ENCODE data around the gene TCF23.

Gene TCF23

GRCh38 chr2:27138111-27138510, 10.7 kb upstream of the TCF23 start:
- no peaks in the 10 kb centered on the region for H3K27me3 ChIP-seq (ENCODE audit: control insufficient read depth, insufficient read depth, low read length)
- no peak overlapping the region for H3K9ac ChIP-seq (ENCODE audit: low read depth, low read length)
- no peaks in the 10 kb centered on the region for H3K9me3 ChIP-seq (ENCODE audit: control insufficient read depth, insufficient read depth, low read length)
- no peak overlapping the region for H3K4me3 ChIP-seq (ENCODE audit: low read depth, low read length)
- H3K4me1 ChIP-seq (ENCODE audit: control insufficient read depth, insufficient read depth, low read length), result peaks cover 5% of the 10 kb centered on the region; the same call in 1 of the 2 replicates
- H3K36me3 ChIP-seq (ENCODE audit: control insufficient read depth, insufficient read depth, low read length), result peaks cover under 1% of the 10 kb centered on the region; the same call in 1 of the 2 replicates
- no peak overlapping the region for H3K27ac ChIP-seq (ENCODE audit: low read depth, low read length)

DNA sequence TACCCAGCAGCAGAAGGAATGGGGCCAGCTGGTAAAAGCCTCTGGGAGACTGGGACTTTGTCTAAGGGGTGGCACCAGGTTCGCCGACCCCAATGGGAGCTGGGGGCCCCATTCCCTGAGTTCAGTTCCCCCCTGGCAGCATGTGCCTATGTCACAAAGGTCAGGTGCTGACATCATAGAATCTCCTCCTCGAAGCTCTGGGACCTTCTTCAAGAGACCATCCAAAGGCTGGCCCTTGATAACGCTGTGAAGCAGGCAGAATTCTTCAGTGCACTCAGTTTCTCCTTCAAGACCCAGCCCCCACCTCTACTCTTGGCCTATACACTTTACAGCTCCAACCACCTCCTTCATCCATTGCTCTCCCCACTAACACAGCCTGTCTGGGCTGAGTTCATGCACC, 9.5 kb upstream of the TCF23 start, which contains the start of gene PRR30:
Gene PRR30 (minus strand): TSS at position 101 of the 400 bp plus-strand sequence. CDS start 1,081 bp downstream, outside the sequence.
- no peaks in the 10 kb centered on the region for H3K27me3 ChIP-seq (ENCODE audit: control insufficient read depth, insufficient read depth, low read length)
- no peaks in the 10 kb centered on the region for H3K4me1 ChIP-seq (ENCODE audit: control insufficient read depth, insufficient read depth, low read length)
- no peak within 1 kb of the TSS for H3K4me3 ChIP-seq (ENCODE audit: low read depth, low read length)
- H3K36me3 ChIP-seq (ENCODE audit: control insufficient read depth, insufficient read depth, low read length), result no peaks in the 10 kb centered on the region
- no peak within 1 kb of the TSS for H3K27ac ChIP-seq (ENCODE audit: low read depth, low read length)
- no peaks in the 10 kb centered on the region for H3K9me3 ChIP-seq (ENCODE audit: control insufficient read depth, insufficient read depth, low read length)
- H3K9ac ChIP-seq (ENCODE audit: low read depth, low read length), result no peak within 1 kb of the TSS

DNA sequence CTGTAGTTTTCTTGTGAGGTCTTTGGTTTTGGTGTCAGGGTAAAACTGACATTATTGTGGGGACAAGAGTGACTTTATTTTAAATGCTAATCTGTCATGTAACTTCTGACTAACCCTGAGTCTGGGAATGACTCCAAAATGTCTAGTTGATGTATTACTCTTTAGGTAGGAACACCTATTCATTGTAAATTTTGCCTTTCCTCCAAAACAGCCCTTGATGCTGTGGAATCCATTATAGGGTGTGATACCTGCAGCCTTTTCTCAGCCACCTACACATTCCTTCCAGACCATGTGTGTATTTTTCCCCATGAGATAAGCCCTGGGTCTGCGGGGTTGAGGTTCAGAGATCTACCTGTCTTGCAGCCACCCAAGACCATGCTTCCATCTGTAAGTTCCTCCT, 5.5 kb upstream of the TCF23 start:
- no peaks in the 10 kb centered on the region for H3K36me3 ChIP-seq (ENCODE audit: control insufficient read depth, insufficient read depth, low read length)
- no peak overlapping the region for H3K4me3 ChIP-seq (ENCODE audit: low read depth, low read length)
- H3K9ac ChIP-seq (ENCODE audit: low read depth, low read length), result no peak overlapping the region
- no peaks in the 10 kb centered on the region for H3K27me3 ChIP-seq (ENCODE audit: control insufficient read depth, insufficient read depth, low read length)
- H3K9me3 ChIP-seq (ENCODE audit: control insufficient read depth, insufficient read depth, low read length), result no peaks in the 10 kb centered on the region
- no peaks in the 10 kb centered on the region for H3K4me1 ChIP-seq (ENCODE audit: control insufficient read depth, insufficient read depth, low read length)
- H3K27ac ChIP-seq (ENCODE audit: low read depth, low read length), result no peak overlapping the region

- no peaks in the 10 kb centered on the region for H3K36me3 ChIP-seq (ENCODE audit: control insufficient read depth, insufficient read depth, low read length)
- H3K4me1 ChIP-seq (ENCODE audit: control insufficient read depth, insufficient read depth, low read length), result no peaks in the 10 kb centered on the region
- H3K9me3 ChIP-seq (ENCODE audit: control insufficient read depth, insufficient read depth, low read length), result no peaks in the 10 kb centered on the region
- H3K9ac ChIP-seq (ENCODE audit: low read depth, low read length), result no peak overlapping the region
- no peaks in the 10 kb centered on the region for H3K27me3 ChIP-seq (ENCODE audit: control insufficient read depth, insufficient read depth, low read length)
- H3K27ac ChIP-seq (ENCODE audit: low read depth, low read length), result no peak overlapping the region
- H3K4me3 ChIP-seq (ENCODE audit: low read depth, low read length), result no peak overlapping the region
Measured at GRCh38 chr2:27145682-27146081, 3.1 kb upstream of the TCF23 start.

GRCh38 chr2:27147935-27148334, 869 bp upstream of the TCF23 start:
- Histone ChIP-seq H3K9ac (ENCODE audit: low read depth, low read length) (no peak overlapping the region), H3K27ac (ENCODE audit: low read depth, low read length) (no peak overlapping the region), H3K4me1 (ENCODE audit: control insufficient read depth, insufficient read depth, low read length) (no peaks in the 10 kb centered on the region), H3K9me3 (ENCODE audit: control insufficient read depth, insufficient read depth, low read length) (no peaks in the 10 kb centered on the region), H3K27me3 (ENCODE audit: control insufficient read depth, insufficient read depth, low read length) (no peaks in the 10 kb centered on the region), H3K36me3 (ENCODE audit: control insufficient read depth, insufficient read depth, low read length) (no peaks in the 10 kb centered on the region), H3K4me3 (ENCODE audit: low read depth, low read length) (no peak overlapping the region)

DNA sequence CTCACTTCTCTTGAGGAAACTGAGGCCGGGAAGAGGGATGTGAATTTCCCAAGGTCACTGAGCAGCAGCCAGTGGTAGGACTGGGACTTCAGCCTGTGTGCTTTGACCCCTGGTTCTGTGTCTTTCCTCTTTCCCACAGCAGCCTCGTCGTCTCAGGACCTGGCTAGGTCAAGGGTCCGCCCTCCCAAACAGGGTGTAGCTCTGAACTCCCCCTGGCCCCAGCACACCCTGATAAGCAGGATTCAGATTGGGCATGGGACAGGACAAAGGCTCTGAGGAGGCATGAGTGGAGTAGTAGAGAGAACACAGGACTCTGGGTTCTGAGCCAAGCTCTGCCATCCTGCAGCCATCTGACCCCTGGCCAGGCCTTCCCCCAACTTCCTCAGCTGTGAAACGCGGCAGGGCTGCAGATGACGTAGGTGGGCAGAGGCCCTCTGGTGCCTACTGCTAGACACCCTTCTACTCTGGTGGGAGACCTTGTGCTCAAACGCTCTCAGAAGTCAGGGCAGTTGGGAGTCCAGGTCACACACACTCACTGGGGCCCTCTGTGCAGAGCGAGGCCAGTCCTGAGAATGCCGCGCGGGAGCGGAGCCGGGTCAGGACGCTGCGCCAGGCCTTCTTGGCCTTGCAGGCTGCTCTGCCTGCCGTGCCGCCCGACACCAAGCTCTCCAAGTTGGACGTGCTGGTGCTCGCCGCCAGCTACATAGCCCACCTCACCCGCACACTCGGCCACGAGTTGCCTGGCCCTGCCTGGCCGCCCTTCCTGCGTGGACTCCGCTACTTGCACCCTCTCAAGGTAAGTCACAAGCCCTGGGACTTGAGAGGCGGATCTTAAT, 984 bp downstream of the TCF23 start:
- Histone ChIP-seq H3K36me3 (ENCODE audit: control insufficient read depth, insufficient read depth, low read length) (no peaks in the 10 kb centered on the region), H3K9ac (ENCODE audit: low read depth, low read length) (no peak overlapping the region), H3K27ac (ENCODE audit: low read depth, low read length) (no peak overlapping the region), H3K4me1 (ENCODE audit: control insufficient read depth, insufficient read depth, low read length) (no peaks in the 10 kb centered on the region), H3K27me3 (ENCODE audit: control insufficient read depth, insufficient read depth, low read length) (no peaks in the 10 kb centered on the region), H3K9me3 (ENCODE audit: control insufficient read depth, insufficient read depth, low read length) (no peaks in the 10 kb centered on the region), H3K4me3 (ENCODE audit: low read depth, low read length) (no peak overlapping the region)

GRCh38 chr2:27150639-27151230, 1.9 kb downstream of the TCF23 start:
- Histone ChIP-seq H3K4me3 (ENCODE audit: low read depth, low read length) (no peak overlapping the region), H3K27ac (ENCODE audit: low read depth, low read length) (no peak overlapping the region), H3K36me3 (ENCODE audit: control insufficient read depth, insufficient read depth, low read length) (no peaks in the 10 kb centered on the region), H3K9ac (ENCODE audit: low read depth, low read length) (no peak overlapping the region), H3K4me1 (ENCODE audit: control insufficient read depth, insufficient read depth, low read length) (no peaks in the 10 kb centered on the region), H3K27me3 (ENCODE audit: control insufficient read depth, insufficient read depth, low read length) (no peaks in the 10 kb centered on the region), H3K9me3 (ENCODE audit: control insufficient read depth, insufficient read depth, low read length) (no peaks in the 10 kb centered on the region)

GRCh38 chr2:27152102-27152795, 3.4 kb downstream of the TCF23 start:
- Histone ChIP-seq H3K27me3 (ENCODE audit: control insufficient read depth, insufficient read depth, low read length) (no peaks in the 10 kb centered on the region), H3K36me3 (ENCODE audit: control insufficient read depth, insufficient read depth, low read length) (no peaks in the 10 kb centered on the region), H3K4me1 (ENCODE audit: control insufficient read depth, insufficient read depth, low read length) (no peaks in the 10 kb centered on the region), H3K9ac (ENCODE audit: low read depth, low read length) (no peak overlapping the region), H3K9me3 (ENCODE audit: control insufficient read depth, insufficient read depth, low read length) (no peaks in the 10 kb centered on the region), H3K4me3 (ENCODE audit: low read depth, low read length) (no peak overlapping the region), H3K27ac (ENCODE audit: low read depth, low read length) (no peak overlapping the region)

- Histone ChIP-seq H3K9me3 (ENCODE audit: control insufficient read depth, insufficient read depth, low read length) (no peaks in the 10 kb centered on the region), H3K9ac (ENCODE audit: low read depth, low read length) (no peak overlapping the region), H3K36me3 (ENCODE audit: control insufficient read depth, insufficient read depth, low read length) (no peaks in the 10 kb centered on the region), H3K27ac (ENCODE audit: low read depth, low read length) (no peak overlapping the region), H3K4me3 (ENCODE audit: low read depth, low read length) (no peak overlapping the region), H3K4me1 (ENCODE audit: control insufficient read depth, insufficient read depth, low read length) (no peaks in the 10 kb centered on the region), H3K27me3 (ENCODE audit: control insufficient read depth, insufficient read depth, low read length) (no peaks in the 10 kb centered on the region)
Measured at GRCh38 chr2:27152796-27153464, 4.1 kb downstream of the TCF23 start.

DNA sequence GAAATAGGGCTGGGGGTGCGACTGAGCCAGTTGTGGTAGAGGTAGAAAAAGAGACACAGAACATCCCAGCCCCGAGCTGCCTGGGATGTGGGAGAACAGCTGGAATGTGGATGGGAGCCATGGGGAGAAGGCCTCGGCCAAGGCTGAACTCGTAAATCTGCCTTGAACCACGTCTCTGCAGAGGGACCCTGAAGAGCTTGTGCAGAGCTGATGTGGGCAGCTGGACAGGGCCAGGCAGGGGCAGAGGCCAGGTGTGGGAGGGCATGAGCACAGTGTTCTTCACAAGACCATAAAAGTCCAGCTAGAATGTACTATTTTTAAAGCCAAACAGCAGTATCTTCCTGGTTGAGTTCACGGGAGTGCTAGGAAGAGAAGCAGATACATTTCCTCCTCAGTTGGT, 5.7 kb downstream of the TCF23 start:
- Histone ChIP-seq H3K36me3 (ENCODE audit: control insufficient read depth, insufficient read depth, low read length) (no peaks in the 10 kb centered on the region), H3K9ac (ENCODE audit: low read depth, low read length) (no peak overlapping the region), H3K27me3 (ENCODE audit: control insufficient read depth, insufficient read depth, low read length) (no peaks in the 10 kb centered on the region), H3K27ac (ENCODE audit: low read depth, low read length) (no peak overlapping the region), H3K4me3 (ENCODE audit: low read depth, low read length) (no peak overlapping the region), H3K9me3 (ENCODE audit: control insufficient read depth, insufficient read depth, low read length) (no peaks in the 10 kb centered on the region), H3K4me1 (ENCODE audit: control insufficient read depth, insufficient read depth, low read length) (no peaks in the 10 kb centered on the region)
